CD8-positive, alpha-beta memory T cell (primary cell): ENCODE data around the gene PARP3. TPM values are rescaled to one million over a fixed set of nuclear protein-coding genes. Genes with fewer than 3 reads are reported as not detected.

Source experiments
- CTCF ChIA-PET: fragments of 350-600 bp; sonication (Branson Sonifier 250); formaldehyde crosslinking; loops from one replicate; lab custom pipeline; 2021; ENCODE audit warnings: antibody characterized with exemption; lab: Charles Lee
- POLR2A ChIA-PET: fragments of 350-600 bp; sonication (Branson Sonifier 250); formaldehyde crosslinking; loops from one replicate; lab custom pipeline; 2021; ENCODE audit warnings: antibody characterized with exemption; lab: Charles Lee
- DNase-seq, 5 donors: peaks; one replicate each; pipeline versions ENCODE4 v3.0.0 to v3.0.0-alpha.2; 2020 to 2022; ENCODE audit warnings: mixed read lengths in 1 of 5
- H3K27ac ChIP-seq: one replicate; pipeline ENCODE4 v1.7.0; 2013; ENCODE audit warnings: low read depth, mild to moderate bottlenecking, low read length, moderate library complexity
- H3K27me3 ChIP-seq: 2 replicates; pipeline ENCODE4 v1.7.0; 2013; ENCODE audit warnings: low read length, mild to moderate bottlenecking; ENCODE audit not compliant: insufficient read depth, poor library complexity, severe bottlenecking
- H3K36me3 ChIP-seq: 2 replicates; pipeline ENCODE4 v1.7.0; 2013; ENCODE audit warnings: mild to moderate bottlenecking, low read length, moderate library complexity; ENCODE audit not compliant: insufficient read depth
- H3K4me1 ChIP-seq: 2 replicates; pipeline ENCODE4 v1.7.0; 2013; ENCODE audit warnings: mild to moderate bottlenecking, low read length, moderate library complexity; ENCODE audit not compliant: insufficient read depth
- H3K4me3 ChIP-seq: 2 replicates; pipeline ENCODE4 v1.7.0; 2013; ENCODE audit warnings: mild to moderate bottlenecking, low read length
- H3K9me3 ChIP-seq: 2 replicates; pipeline ENCODE4 v1.7.0; 2013; ENCODE audit warnings: mild to moderate bottlenecking, low read length
- H3K27ac Mint-ChIP-seq, 8 donors: one replicate each; pipeline ENCODE4 v1.8.0; 2020 to 2021; ENCODE audit warnings: mixed read lengths in 8 of 8, mild to moderate bottlenecking in 6 of 8, inconsistent platforms in 3 of 8, moderate library complexity in 3 of 8
- H3K27me3 Mint-ChIP-seq, 2 donors: one replicate each; pipeline ENCODE4 v1.8.0; 2020 to 2021; ENCODE audit warnings: mixed read lengths in 2 of 2, mild to moderate bottlenecking in 1 of 2, moderate library complexity in 1 of 2
- H3K36me3 Mint-ChIP-seq, 3 donors: one replicate each; pipeline ENCODE4 v1.8.0; 2020 to 2021; ENCODE audit warnings: mixed read lengths in 3 of 3, inconsistent platforms in 1 of 3, mild to moderate bottlenecking in 1 of 3
- H3K4me1 Mint-ChIP-seq, 3 donors: one replicate each; pipeline ENCODE4 v1.8.0; 2020 to 2021; ENCODE audit warnings: mixed read lengths in 3 of 3, inconsistent platforms in 1 of 3, mild to moderate bottlenecking in 1 of 3
- H3K4me3 Mint-ChIP-seq, 7 donors: one replicate each; pipeline ENCODE4 v1.8.0; 2020 to 2021; ENCODE audit warnings: mixed read lengths in 7 of 7, mild to moderate bottlenecking in 6 of 7, moderate library complexity in 4 of 7, inconsistent platforms in 2 of 7
- H3K9me3 Mint-ChIP-seq, 5 donors: one replicate each; pipeline ENCODE4 v1.8.0; 2020 to 2022; ENCODE audit warnings: mixed read lengths in 5 of 5, mild to moderate bottlenecking in 3 of 5, moderate library complexity in 2 of 5, inconsistent platforms in 1 of 5
- polyA plus RNA-seq: library from polyadenylated mRNA; unstranded; fragments of 300-500 nt; fragmentation: Illumina TruSeq; gene quantifications from one replicate; pipeline ENCODE4 v1.2.3, GENCODE V29; 2021
- total RNA-seq, 2 experiments: library from RNA; stranded (reverse); gene quantifications; one replicate each; pipeline ENCODE4 v1.2.3, GENCODE V29; 2021

The PARP3 gene
- total and polyA plus RNA-seq, 3 experiments from 2014 or later: 5.9 to 11.5 (median 9.5) TPM

- H3K4me1 ChIP-seq: peaks cover 17% of the 10 kb centered on the region
- Mint-ChIP-seq H3K36me3 (peaks cover 3 to 45% (median 5%) of the 10 kb centered on the region in 3 donors), H3K27ac (peak overlapping the region; percentile 91 to 100 (median 100)), H3K27me3 (peaks cover 0 to under 1% of the 10 kb centered on the region in 2 donors), H3K9me3 (no peaks in the 10 kb centered on the region), H3K4me3 (peak overlapping the region; percentile 94 to 100 (median 100)), H3K4me1 (peaks cover 30 to 49% (median 46%) of the 10 kb centered on the region in 3 donors)
- H3K27ac ChIP-seq: peak overlapping the region; percentile 91
- POLR2A ChIA-PET: no interaction called here
- peak overlapping the region; percentile 97 for H3K4me3 ChIP-seq
- CTCF ChIA-PET: interaction anchor here (1.0 to 2.4 kb wide), 6 partner anchors 12 to 345 kb away, joined by 3 to 20 read pairs (median 6); partner anchors contain the start of genes ABHD14A, ABHD14B, ACY1 and PARP3
- no peaks in the 10 kb centered on the region for H3K27me3 ChIP-seq
- H3K36me3 ChIP-seq: peaks cover 22% of the 10 kb centered on the region
- H3K9me3 ChIP-seq: no peaks in the 10 kb centered on the region
- no peak for DNase-seq
These were observed 52.4 kb downstream of the PARP3 start for GRCh38 chr3:51994530-51994929.

GRCh38 chr3:51995346-51996163 lies 53.4 kb downstream of the PARP3 start, which contains the start of gene RPL29:
RPL29 (minus strand) TSS chr3:51995895; CDS start chr3:51995461, 434 bp downstream.
- H3K36me3 ChIP-seq: peaks cover 22% of the 10 kb centered on the region
- peak within 1 kb of the TSS; percentile 91 for H3K27ac ChIP-seq
- Mint-ChIP-seq H3K4me3 (peak within 1 kb of the TSS; percentile 94 to 100 (median 100)), H3K9me3 (no peaks in the 10 kb centered on the region), H3K4me1 (peaks cover 30 to 49% (median 46%) of the 10 kb centered on the region in 3 donors), H3K27me3 (peaks cover 0 to 1% of the 10 kb centered on the region in 2 donors), H3K36me3 (peaks cover 3 to 45% (median 5%) of the 10 kb centered on the region in 3 donors), H3K27ac (peak within 1 kb of the TSS; percentile 91 to 100 (median 100))
- H3K4me1 ChIP-seq: peaks cover 17% of the 10 kb centered on the region
- no peaks in the 10 kb centered on the region for H3K9me3 ChIP-seq
- H3K4me3 ChIP-seq: peak within 1 kb of the TSS; percentile 97
- DNase-seq: peak; percentile 84 to 91 (median 90)
- H3K27me3 ChIP-seq: no peaks in the 10 kb centered on the region
- ChIA-PET CTCF (interaction anchor here (0.6 to 2.4 kb wide), 12 partner anchors 13 to 344 kb away, joined by 3 to 20 read pairs (median 4); partner anchors contain the start of genes ABHD14B, ACY1, PARP3 and RRP9), POLR2A (interaction anchor here (0.6 to 1.7 kb wide), 10 partner anchors 9 to 1492 kb away, joined by 3 to 12 read pairs (median 5); partner anchors contain the start of genes ABHD14B, ACY1, CACNA2D2 and DUSP7)

GRCh38 chr3:51997172-51997571 lies 55.0 kb downstream of the PARP3 start:
- H3K4me1 Mint-ChIP-seq: peaks cover 35 to 47% (median 45%) of the 10 kb centered on the region in 3 donors
- Histone ChIP-seq H3K9me3 (no peaks in the 10 kb centered on the region), H3K4me1 (peaks cover 26% of the 10 kb centered on the region), H3K36me3 (peaks cover 17% of the 10 kb centered on the region), H3K4me3 (no peak overlapping the region), H3K27me3 (no peaks in the 10 kb centered on the region), H3K27ac (no peak overlapping the region)
- ChIA-PET POLR2A (no interaction called here), CTCF (no interaction called here)
- no peaks in the 10 kb centered on the region for H3K9me3 Mint-ChIP-seq
- DNase-seq: no peak
- peaks cover 3 to 35% (median 5%) of the 10 kb centered on the region in 3 donors for H3K36me3 Mint-ChIP-seq
- H3K4me3 Mint-ChIP-seq: peak overlapping the region in 6 of 7 donors; percentile 49 to 79 (median 62)
- H3K27me3 Mint-ChIP-seq: peaks cover 0 to 1% of the 10 kb centered on the region in 2 donors
- H3K27ac Mint-ChIP-seq: peak overlapping the region in 3 of 8 donors; percentile 25 to 81 (median 33)

- Mint-ChIP-seq H3K27ac (peak overlapping the region in 1 of 8 donors; percentile 78), H3K4me1 (peaks cover 31 to 41% (median 37%) of the 10 kb centered on the region in 3 donors), H3K4me3 (peak overlapping the region in 1 of 7 donors; percentile 40), H3K9me3 (no peaks in the 10 kb centered on the region), H3K36me3 (peaks cover 3 to 27% (median 5%) of the 10 kb centered on the region in 3 donors), H3K27me3 (peaks cover 0 to 1% of the 10 kb centered on the region in 2 donors)
- no peaks in the 10 kb centered on the region for H3K27me3 ChIP-seq
- CTCF ChIA-PET: interaction anchor here (1.2 to 1.4 kb wide), 2 partner anchors 58 to 125 kb away, joined by 4 to 6 read pairs; partner anchors contain the start of gene DUSP7
- H3K4me1 ChIP-seq: peaks cover 26% of the 10 kb centered on the region
- no peaks in the 10 kb centered on the region for H3K9me3 ChIP-seq
- H3K27ac ChIP-seq: no peak overlapping the region
- H3K4me3 ChIP-seq: no peak overlapping the region
- POLR2A ChIA-PET: interaction anchor here (0.5 kb wide), 1 partner anchor 254 kb away, joined by 7 read pairs; no protein-coding TSS in a partner anchor
- H3K36me3 ChIP-seq: peaks cover 12% of the 10 kb centered on the region
- DNase-seq: no peak
These were observed 55.9 kb downstream of the PARP3 start for GRCh38 chr3:51997935-51998596.

Other genes starting within 250 kb of the PARP3 start
- under 1 TPM; 0.59 to 0.62 TPM for gene GRM2, start 235.3 kb upstream of the PARP3 start, total RNA-seq
- 0.10 TPM for gene GRM2, start 235.3 kb upstream of the PARP3 start, polyA plus RNA-seq
- not detected for gene IQCF6, start 163.1 kb upstream of the PARP3 start, total RNA-seq
- gene IQCF6, start 163.1 kb upstream of the PARP3 start, polyA plus RNA-seq: not detected
- gene IQCF2, start 80.7 kb upstream of the PARP3 start, total RNA-seq: not detected
- not detected for gene IQCF2, start 80.7 kb upstream of the PARP3 start, polyA plus RNA-seq
- gene IQCF5, start 66.8 kb upstream of the PARP3 start, total RNA-seq: not detected
- gene IQCF5, start 66.8 kb upstream of the PARP3 start, polyA plus RNA-seq: not detected
- gene IQCF1, start 39.0 kb upstream of the PARP3 start, total RNA-seq: not detected
- not detected for gene IQCF1, start 39.0 kb upstream of the PARP3 start, polyA plus RNA-seq
- gene RRP9, start 459 bp upstream of the PARP3 start, total RNA-seq: 10 to 100 TPM; 82.7 to 87.0 TPM
- gene RRP9, start 459 bp upstream of the PARP3 start, polyA plus RNA-seq: 25.3 TPM
- not detected for gene GPR62, start 13.0 kb downstream of the PARP3 start, total RNA-seq
- not detected for gene GPR62, start 13.0 kb downstream of the PARP3 start, polyA plus RNA-seq
- gene PCBP4, start 25.1 kb downstream of the PARP3 start, total RNA-seq: 10 to 100 TPM in 1 of 2 experiments, 1 to 10 TPM in 1; 9.7 to 12.5 TPM
- 12.5 TPM for gene PCBP4, start 25.1 kb downstream of the PARP3 start, polyA plus RNA-seq
- gene ABHD14B, start 31.7 kb downstream of the PARP3 start, total RNA-seq: 10 to 100 TPM; 56.1 to 56.7 TPM
- 97.2 TPM for gene ABHD14B, start 31.7 kb downstream of the PARP3 start, polyA plus RNA-seq
- gene ABHD14A, start 32.7 kb downstream of the PARP3 start, total RNA-seq: 10 to 100 TPM; 14.4 to 16.0 TPM
- gene ABHD14A, start 32.7 kb downstream of the PARP3 start, polyA plus RNA-seq: 117 TPM
- 10 to 100 TPM; 46.1 to 49.0 TPM for gene ACY1, start 41.2 kb downstream of the PARP3 start, total RNA-seq
- 13.8 TPM for gene ACY1, start 41.2 kb downstream of the PARP3 start, polyA plus RNA-seq
- 1,000 to 10,000 TPM; 1,367 to 1,382 TPM for gene RPL29, start 53.5 kb downstream of the PARP3 start, total RNA-seq
- 1,261 TPM for gene RPL29, start 53.5 kb downstream of the PARP3 start, polyA plus RNA-seq
- gene DUSP7, start 114.2 kb downstream of the PARP3 start, total RNA-seq: 10 to 100 TPM; 26.3 to 27.2 TPM
- gene DUSP7, start 114.2 kb downstream of the PARP3 start, polyA plus RNA-seq: 7.2 TPM
- gene POC1A, start 212.1 kb downstream of the PARP3 start, total RNA-seq: 10 to 100 TPM; 22.6 to 22.7 TPM
- 1.5 TPM for gene POC1A, start 212.1 kb downstream of the PARP3 start, polyA plus RNA-seq